Smooth muscle cell of the brain vasculature (primary cell): ENCODE measurements around the gene LRRC32.

Experiments
- DNase-seq: peaks from one replicate; pipeline ENCODE4 v3.0.0-alpha.2; 2012; ENCODE audit warnings: low read depth, low spot score

The LRRC32 gene

GRCh38 chr11:76699451-76700091, 29.0 kb upstream of the LRRC32 start:
- no peak for DNase-seq

GRCh38 chr11:76698321-76699043, 27.9 kb upstream of the LRRC32 start:
- DNase-seq, result no peak

GRCh38 chr11:76696756-76697155, 26.2 kb upstream of the LRRC32 start:
- no peak for DNase-seq

GRCh38 chr11:76695771-76696170, 25.2 kb upstream of the LRRC32 start:
- DNase-seq, result no peak

GRCh38 chr11:76695133-76695532, 24.6 kb upstream of the LRRC32 start:
- DNase-seq, result no peak

GRCh38 chr11:76694664-76695063, 24.1 kb upstream of the LRRC32 start:
- DNase-seq, result no peak

GRCh38 chr11:76693806-76694205, 23.3 kb upstream of the LRRC32 start:
- DNase-seq, result no peak

- no peak for DNase-seq
Observed at GRCh38 chr11:76692956-76693355, 22.4 kb upstream of the LRRC32 start.

- no peak for DNase-seq
Observed at GRCh38 chr11:76691655-76692054, 21.1 kb upstream of the LRRC32 start.

GRCh38 chr11:76690736-76691135, 20.2 kb upstream of the LRRC32 start:
- no peak for DNase-seq

GRCh38 chr11:76689313-76690260, 19.0 kb upstream of the LRRC32 start:
- DNase-seq, result no peak

GRCh38 chr11:76688146-76688545, 17.6 kb upstream of the LRRC32 start:
- no peak for DNase-seq

GRCh38 chr11:76686261-76687079, 15.9 kb upstream of the LRRC32 start:
- no peak for DNase-seq

GRCh38 chr11:76685831-76686230, 15.3 kb upstream of the LRRC32 start:
- no peak for DNase-seq

- no peak for DNase-seq
Observed at GRCh38 chr11:76685237-76685636, 14.7 kb upstream of the LRRC32 start.

GRCh38 chr11:76684516-76684915, 14.0 kb upstream of the LRRC32 start:
- DNase-seq, result no peak

- no peak for DNase-seq
Observed at GRCh38 chr11:76683161-76684095, 12.9 kb upstream of the LRRC32 start.

- DNase-seq, result no peak
Observed at GRCh38 chr11:76682684-76683083, 12.1 kb upstream of the LRRC32 start.

GRCh38 chr11:76682106-76682505, 11.6 kb upstream of the LRRC32 start:
- DNase-seq, result no peak
